Renal cortical epithelial cell (primary cell): ENCODE results near the gene ACSL6. TPM values are rescaled to one million over a fixed set of nuclear protein-coding genes. Genes with fewer than 3 reads are reported as not detected.

Experiments used
- DNase-seq: peaks from one replicate; pipeline ENCODE4 v3.0.0-alpha.2; 2011; ENCODE audit warnings: low read depth
- total RNA-seq: library from RNA; depleted of rRNA; stranded (reverse); fragments of >200 nt; gene quantifications from 2 replicates; pipeline ENCODE4 v1.2.3, GENCODE V29; 2014

ACSL6 gene
- total RNA-seq, 1 donor from 2014 or later = 0.05 TPM

GRCh38 chr5:131999441-132000240, 11.8 kb downstream of the ACSL6 start:
- no peak for DNase-seq

GRCh38 chr5:131999041-131999440, 12.4 kb downstream of the ACSL6 start:
- DNase-seq = no peak

- no peak for DNase-seq
These were observed 12.9 kb downstream of the ACSL6 start for GRCh38 chr5:131998431-131999040.

DNA sequence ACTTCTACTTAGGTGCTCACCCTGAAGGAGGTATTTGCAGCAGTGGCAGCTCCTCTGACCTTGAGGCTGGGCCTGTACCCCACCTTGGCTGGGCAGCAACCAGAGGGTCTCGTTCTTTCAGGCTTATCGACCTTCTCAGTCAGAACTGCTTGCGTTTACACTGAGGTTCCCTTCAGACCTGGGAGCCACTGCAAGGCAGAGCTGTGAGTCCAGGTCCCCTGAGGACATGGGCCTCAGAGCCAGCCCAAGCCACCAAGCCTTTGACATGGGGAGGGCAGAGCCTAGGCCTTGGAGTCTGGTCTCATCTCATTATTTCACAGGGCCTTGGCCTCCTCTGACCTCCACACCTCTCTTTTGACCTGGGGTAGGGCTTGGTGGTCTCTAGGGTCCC, 13.7 kb downstream of the ACSL6 start:
- no peak for DNase-seq

DNA sequence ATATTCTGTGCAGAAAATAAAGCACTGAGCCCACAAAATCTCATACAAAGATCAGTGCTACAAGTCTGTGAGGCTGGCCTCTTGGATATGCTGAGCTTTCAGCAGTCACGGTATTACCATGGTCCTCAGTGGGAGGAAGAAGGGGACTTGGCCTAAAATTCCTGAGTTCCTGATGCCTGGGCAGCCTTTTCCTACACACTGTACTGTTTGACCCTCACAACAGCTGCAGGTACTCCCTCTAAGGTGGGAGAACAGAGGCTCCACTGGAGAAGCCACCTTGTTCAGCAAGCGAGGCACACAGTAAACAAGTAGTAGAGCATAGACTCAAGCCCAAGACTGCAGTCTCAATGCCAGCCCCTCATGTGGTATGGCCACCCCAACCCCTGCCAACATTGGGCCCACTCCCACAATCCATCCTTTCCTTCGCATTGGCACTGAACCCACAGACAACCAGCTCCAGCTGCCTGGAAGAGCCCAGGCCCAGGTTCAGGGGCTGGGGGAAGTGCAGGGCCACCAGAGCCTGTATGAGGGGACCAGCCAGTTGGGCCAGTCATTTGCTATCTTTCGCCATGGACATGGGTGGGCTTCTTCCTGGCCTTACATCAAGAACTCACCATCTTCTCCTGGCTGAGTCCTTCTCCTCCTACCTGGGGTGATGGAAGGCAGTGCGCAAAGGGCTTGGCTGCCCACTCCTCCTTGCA, 14.3 kb downstream of the ACSL6 start:
- no peak for DNase-seq

GRCh38 chr5:131996210-131997025, 15.0 kb downstream of the ACSL6 start:
- no peak for DNase-seq

GRCh38 chr5:131994533-131995226, 16.8 kb downstream of the ACSL6 start:
- no peak for DNase-seq

GRCh38 chr5:131994090-131994489, 17.4 kb downstream of the ACSL6 start:
- no peak for DNase-seq

DNA sequence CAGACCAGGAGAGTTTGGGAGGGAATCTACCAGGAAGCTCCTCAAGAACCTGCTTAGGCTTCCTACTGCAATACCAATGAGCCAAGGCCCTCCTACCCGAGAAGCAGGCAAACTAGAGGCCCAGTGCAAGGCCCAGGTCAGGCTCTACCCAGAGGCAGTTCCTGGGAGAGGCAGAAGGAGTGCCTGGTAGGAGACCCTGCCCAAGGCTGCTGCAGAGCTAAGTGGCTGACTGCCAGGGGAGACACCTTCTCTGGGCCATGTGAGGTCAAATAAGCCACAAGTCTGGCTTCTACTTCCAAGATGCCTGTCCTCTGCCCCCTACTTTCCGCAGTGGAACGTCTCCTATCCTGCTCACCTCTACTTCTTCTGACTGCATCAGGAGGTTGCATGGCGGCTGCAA, 17.8 kb downstream of the ACSL6 start:
- no peak for DNase-seq

DNA sequence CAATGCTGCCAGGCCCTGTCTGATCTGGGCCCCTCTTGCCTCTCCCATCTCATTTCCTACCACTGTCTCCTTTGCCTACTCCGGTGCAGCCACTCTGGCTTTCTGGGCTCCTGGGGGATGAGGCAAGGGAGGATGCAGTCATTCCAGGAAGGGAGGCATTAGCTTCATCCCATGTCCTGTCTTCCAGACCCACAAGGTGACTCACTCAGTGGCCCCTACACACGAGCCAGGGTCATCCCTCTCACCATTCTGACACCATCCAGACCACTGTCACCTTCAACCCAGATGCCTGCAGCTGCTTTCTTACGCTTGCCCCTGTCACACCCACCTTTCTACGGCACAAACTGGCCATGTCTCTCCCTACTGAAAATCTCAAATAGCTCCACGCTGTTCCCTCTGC, 19.1 kb downstream of the ACSL6 start:
- DNase-seq = no peak

DNA sequence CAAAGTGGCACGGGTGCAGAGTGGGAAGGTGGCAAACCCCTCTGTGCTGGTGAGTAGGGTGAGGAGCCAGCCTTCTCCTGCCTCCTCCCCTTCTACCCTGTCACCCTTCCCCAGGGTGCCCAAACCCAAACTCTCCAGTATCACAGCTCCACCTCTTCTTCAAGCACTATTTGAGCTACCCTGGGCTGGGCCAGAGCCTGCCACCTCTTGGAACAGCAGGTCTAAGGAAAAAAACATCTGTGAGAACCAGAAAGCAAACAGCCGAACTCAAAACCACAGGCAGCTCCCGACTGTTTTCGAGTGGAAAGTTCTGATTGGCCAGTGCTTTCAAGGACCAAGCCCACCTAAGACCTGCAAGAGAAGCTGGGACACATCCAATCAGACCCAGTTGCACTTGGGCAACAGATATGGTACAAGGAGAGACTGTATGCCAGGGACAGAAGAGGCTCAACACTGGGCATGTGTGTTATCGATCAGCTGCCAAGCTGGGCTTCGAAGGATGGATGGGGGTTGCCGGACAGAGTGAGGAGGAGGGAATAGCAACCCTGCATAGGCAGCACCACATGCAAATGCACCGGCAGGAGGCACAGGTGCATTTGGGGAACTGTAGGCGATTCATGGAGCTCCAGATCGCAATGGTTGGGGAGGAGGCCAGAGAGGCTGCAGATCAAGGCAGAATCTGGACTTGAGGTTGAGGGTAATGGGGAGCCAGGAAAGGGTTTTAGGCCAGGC, 19.7 kb downstream of the ACSL6 start:
- no peak for DNase-seq

DNA sequence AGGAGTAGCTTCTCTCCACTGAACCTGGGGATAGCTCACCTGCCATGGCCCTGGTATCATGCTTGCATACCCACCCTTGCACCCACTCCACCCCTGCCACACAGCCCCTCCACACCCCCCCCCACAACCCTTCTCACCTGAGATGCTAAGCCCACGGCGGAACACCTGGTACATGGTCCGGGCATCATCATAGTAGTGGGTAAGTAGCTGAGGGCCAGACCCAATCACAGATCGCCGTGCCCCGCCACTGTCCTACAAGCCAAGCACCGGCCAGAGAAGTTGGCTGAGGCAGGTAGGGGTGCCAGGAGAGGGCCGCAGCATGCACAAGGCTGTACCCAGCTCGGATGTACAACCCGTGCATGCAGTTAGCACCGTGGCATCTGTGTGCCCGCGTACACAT, 20.7 kb downstream of the ACSL6 start:
- DNase-seq = no peak

GRCh38 chr5:131988601-131989000, 22.9 kb downstream of the ACSL6 start:
- no peak for DNase-seq

- DNase-seq = no peak
These were observed 24.2 kb downstream of the ACSL6 start for GRCh38 chr5:131987251-131987650.

GRCh38 chr5:131986161-131986912, 25.1 kb downstream of the ACSL6 start:
- no peak for DNase-seq

DNA sequence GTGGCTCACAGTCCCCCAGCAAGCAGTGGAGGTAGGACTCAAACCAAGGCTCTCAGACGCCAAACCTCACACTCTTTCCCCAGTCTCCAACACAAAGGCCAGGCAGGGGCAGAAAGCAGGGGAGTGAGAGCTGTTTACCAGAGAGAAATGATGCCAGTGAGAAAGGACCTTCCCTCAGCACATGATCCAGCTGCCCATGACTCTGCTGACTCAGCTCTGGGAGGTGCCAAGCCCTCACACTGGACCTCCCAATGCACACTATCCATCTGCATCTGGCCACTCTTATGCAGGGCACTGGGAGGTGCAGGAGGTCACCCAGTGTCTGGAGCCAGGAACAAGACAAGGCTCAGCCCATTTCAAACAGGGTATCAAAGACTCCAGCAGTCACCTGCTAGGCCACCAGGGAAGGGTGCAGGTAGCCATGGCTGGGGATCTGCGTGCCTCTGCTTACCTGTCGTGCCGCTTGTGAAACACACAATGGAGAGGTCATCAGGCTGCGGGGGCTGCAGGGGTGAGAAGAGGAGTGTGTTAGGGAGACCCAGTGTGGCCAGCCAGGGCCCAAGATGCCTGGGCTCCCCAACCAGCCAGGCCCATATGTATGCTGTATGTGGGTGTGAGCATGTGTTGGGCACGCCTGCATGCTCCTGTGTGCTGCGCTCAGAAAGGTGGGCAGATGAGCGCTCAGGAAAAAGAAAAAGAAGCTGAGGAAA, 26.3 kb downstream of the ACSL6 start:
- no peak for DNase-seq

- DNase-seq = no peak
These were observed 28.1 kb downstream of the ACSL6 start for GRCh38 chr5:131983244-131983771.

DNA sequence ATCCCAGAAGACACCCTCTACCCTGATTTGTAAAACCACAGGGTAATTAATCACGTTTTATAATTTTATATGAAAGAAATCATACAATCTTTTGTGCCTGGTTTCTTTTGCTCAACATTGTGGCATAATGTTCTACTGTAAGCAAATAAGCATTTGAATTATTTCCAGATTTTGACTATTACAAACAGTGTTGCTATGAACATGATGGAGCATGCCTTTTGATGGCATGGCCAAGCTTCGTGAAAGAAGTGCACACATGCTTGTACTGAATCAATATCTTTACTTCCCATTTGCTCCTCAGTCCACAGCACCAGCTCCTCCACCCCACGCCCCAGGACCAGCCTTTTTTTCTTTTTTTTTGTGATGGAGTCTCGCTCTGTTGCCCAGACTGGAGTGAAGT, 29.9 kb downstream of the ACSL6 start:
- no peak for DNase-seq

- no peak for DNase-seq
These were observed 30.8 kb downstream of the ACSL6 start for GRCh38 chr5:131980696-131981095.
